ENCODE data around the gene TMC8.
A peak's percentile ranks its signal among the peaks of the same experiment; 100 is the strongest.

The TMC8 gene

GRCh38 chr17:78183916-78184315 is 53.3 kb downstream of the TMC8 start:
- DNase-seq (ENCODE audit: extremely low read depth, low read depth): no peak
- no peak for TF ChIP-seq CTCF (IDR thresholded peaks at IDR 0.05; ENCODE audit: low read depth, low read length)

- TF ChIP-seq CTCF (IDR thresholded peaks at IDR 0.05; ENCODE audit: low read depth, low read length): no peak
- no peak for DNase-seq (ENCODE audit: extremely low read depth, low read depth)
Observed at GRCh38 chr17:78184351-78184750, 53.8 kb downstream of the TMC8 start.

DNA sequence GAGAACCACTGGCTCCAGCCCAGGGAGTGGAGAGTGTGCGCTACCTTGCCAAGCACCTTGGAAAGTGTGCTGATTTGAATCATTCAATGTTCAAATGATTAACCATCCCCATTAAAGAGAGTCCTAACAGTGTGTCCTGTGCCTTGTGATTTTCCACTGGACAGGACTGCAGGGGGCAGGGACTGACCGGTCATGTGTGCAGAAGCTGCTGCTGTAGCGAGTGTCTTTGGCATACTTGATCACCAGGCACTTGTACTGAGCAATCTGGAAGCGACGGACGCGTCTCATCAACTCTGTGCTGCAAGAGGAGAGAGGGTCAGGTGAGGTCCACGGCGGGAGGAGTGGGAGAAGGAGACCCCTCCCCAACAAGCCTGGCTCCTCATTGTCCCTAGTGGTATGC is 54.3 kb downstream of the TMC8 start:
- no peak for TF ChIP-seq CTCF (IDR thresholded peaks at IDR 0.05; ENCODE audit: low read depth, low read length)
- DNase-seq (ENCODE audit: extremely low read depth, low read depth): no peak

DNA sequence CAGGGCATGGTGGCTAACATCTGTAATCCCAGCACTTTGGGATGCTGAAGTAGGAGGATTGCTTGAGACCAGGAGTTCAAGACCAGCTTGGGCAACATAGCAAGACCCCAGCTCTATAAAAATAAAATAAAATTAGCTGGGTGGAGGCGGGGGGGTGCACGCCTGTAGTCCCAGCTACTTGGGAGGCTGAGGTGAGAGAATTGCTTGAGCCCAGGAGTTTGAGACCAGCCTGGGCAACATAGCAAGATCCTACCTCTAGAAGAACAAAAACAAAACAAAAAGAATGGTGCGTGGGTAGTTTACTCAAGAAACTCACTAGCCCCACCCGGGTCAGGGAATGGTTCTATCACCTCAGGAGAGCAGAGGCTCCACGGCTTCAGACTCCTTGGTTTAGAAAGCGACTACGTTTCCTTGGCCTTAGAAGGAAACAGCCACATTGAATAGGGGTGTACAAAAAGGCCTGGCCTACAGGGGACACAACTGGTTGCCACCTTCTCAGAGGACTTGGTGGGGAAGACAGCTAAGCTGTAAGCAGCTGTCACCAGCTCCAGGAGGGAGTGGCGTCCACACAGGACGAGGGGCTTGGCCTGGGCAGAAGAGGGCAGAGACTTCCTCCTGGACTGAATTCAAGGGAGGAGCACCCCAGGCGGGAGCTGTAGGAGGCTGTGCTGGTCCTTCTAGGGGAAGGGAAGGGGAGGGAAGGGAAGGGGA is 55.6 kb downstream of the TMC8 start:
- TF ChIP-seq CTCF (IDR thresholded peaks at IDR 0.05; ENCODE audit: low read depth, low read length): no peak
- no peak for DNase-seq (ENCODE audit: extremely low read depth, low read depth)

- peak; percentile 89 for DNase-seq (ENCODE audit: extremely low read depth, low read depth)
- peak; percentile 70 for TF ChIP-seq CTCF (IDR thresholded peaks at IDR 0.05; ENCODE audit: low read depth, low read length)
Observed at GRCh38 chr17:78186692-78187595, 56.4 kb downstream of the TMC8 start, which contains the start of the genes AFMID and TK1. Gene AFMID, plus strand, starts transcription at chr17:78187362. Its CDS starts 9 bp downstream, at chr17:78187371. Gene TK1, minus strand, starts transcription at chr17:78187052. Its CDS starts 58 bp downstream, at chr17:78186994.

Measured in AG09319 (cell line).